Suprapubic skin (tissue), 4 donors: ENCODE data around the gene SYT13. TPM values are rescaled to one million over a fixed set of nuclear protein-coding genes. Genes with fewer than 3 reads are reported as not detected.
A peak's percentile ranks its signal among the peaks of the same experiment; 100 is the strongest.

ENCODE experiments used
- DNase-seq, 2 donors: peaks; one replicate each; pipeline ENCODE4 v3.0.0-alpha.2; 2019; ENCODE audit warnings: low spot score in 2 of 2
- H3K27ac ChIP-seq: fragments of 200-600 bp; sonication (generic); one replicate; pipeline ENCODE4 v1.5.1; 2019
- H3K27me3 ChIP-seq: fragments of 200-600 bp; sonication (generic); one replicate; pipeline ENCODE4 v1.5.1; 2019
- H3K36me3 ChIP-seq: fragments of 200-600 bp; sonication (generic); one replicate; pipeline ENCODE4 v1.5.1; 2019
- H3K4me1 ChIP-seq: fragments of 200-600 bp; sonication (generic); one replicate; pipeline ENCODE4 v1.5.1; 2019
- H3K4me3 ChIP-seq: fragments of 200-600 bp; sonication (generic); one replicate; pipeline ENCODE4 v1.5.1; 2019; ENCODE audit warnings: mild to moderate bottlenecking
- H3K9me3 ChIP-seq: fragments of 200-600 bp; sonication (generic); one replicate; pipeline ENCODE4 v1.5.1; 2019
- EP300 ChIP-seq: sonication (generic); formaldehyde crosslinking; IDR thresholded peaks from one replicate; pipeline ENCODE4 v1.6.1; 2017; ENCODE audit warnings: antibody characterized with exemption
- POLR2A ChIP-seq, 2 donors: fragments of 450-650 bp; IDR thresholded peaks; one replicate each; pipeline ENCODE4 v1.6.1; 2017; ENCODE audit warnings: antibody characterized with exemption in 2 of 2, mild to moderate bottlenecking in 2 of 2, moderate library complexity in 2 of 2
- POLR2AphosphoS5 ChIP-seq, 3 donors: sonication (generic); formaldehyde crosslinking; IDR thresholded peaks; one replicate each; pipeline ENCODE4 v1.6.1; 2017; ENCODE audit warnings: antibody characterized with exemption in 3 of 3
- WGBS: methylation state at CpG from one replicate; pipeline ENCODE4 v1.1.5; 2018; 5-methylcytosine and 5-hydroxymethylcytosine counted together
- total RNA-seq, 4 donors: library from RNA; depleted of rRNA; stranded (reverse); fragments of >200 nt; gene quantifications; one replicate each; pipeline ENCODE4 v1.1.0, GENCODE V29; 2016
- TF ChIP-seq, protein P1 (sequence below), 2 donors: fragments of 200-600 bp in 1 of 2; fragments of 450-650 bp in 1 of 2; sonication (generic) in 1 of 2; IDR thresholded peaks; one replicate each; pipeline ENCODE4 v1.5.1; 2016 to 2019; ENCODE audit warnings: antibody characterized with exemption in 2 of 2, mild to moderate bottlenecking in 1 of 2, moderate library complexity in 1 of 2

The SYT13 gene
- total RNA-seq, 4 donors from 2014 or later = 1.8 to 4.6 TPM; not detected in 2

DNA sequence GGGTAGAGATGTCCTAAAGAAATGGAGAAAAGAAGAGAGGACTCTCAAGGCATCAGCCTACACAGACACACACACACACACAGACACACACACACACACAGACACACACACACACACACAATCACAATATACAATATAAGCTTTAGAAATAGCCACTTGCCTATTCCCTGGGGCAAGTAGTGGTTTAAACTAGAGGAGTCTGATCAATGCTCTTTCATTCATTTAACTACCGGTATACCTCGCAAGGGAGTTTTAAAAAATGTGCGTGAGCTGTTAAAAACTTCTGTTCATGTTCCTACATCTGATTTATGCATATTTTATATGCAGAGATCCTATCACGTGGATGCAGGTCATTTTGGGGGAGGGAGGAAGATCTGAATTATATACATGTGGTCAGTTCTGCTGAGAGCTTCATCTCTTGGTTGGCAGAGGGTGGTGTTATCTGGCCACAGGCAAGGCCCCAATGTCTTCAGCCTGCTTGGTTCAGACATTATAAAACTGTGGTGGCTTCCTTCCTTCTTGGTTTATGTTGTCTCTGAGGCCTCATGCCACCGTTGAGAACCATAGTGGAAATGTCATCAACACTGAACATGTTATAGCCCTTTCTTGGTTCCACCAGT is 56.6 kb downstream of the SYT13 start:
- Histone ChIP-seq H3K36me3 (peaks cover 32% of the 10 kb centered on the region), H3K27me3 (no peaks in the 10 kb centered on the region), H3K27ac (no peak overlapping the region), H3K4me3 (no peak overlapping the region), H3K9me3 (no peaks in the 10 kb centered on the region), H3K4me1 (no peaks in the 10 kb centered on the region)
- TF ChIP-seq, protein P1, sequence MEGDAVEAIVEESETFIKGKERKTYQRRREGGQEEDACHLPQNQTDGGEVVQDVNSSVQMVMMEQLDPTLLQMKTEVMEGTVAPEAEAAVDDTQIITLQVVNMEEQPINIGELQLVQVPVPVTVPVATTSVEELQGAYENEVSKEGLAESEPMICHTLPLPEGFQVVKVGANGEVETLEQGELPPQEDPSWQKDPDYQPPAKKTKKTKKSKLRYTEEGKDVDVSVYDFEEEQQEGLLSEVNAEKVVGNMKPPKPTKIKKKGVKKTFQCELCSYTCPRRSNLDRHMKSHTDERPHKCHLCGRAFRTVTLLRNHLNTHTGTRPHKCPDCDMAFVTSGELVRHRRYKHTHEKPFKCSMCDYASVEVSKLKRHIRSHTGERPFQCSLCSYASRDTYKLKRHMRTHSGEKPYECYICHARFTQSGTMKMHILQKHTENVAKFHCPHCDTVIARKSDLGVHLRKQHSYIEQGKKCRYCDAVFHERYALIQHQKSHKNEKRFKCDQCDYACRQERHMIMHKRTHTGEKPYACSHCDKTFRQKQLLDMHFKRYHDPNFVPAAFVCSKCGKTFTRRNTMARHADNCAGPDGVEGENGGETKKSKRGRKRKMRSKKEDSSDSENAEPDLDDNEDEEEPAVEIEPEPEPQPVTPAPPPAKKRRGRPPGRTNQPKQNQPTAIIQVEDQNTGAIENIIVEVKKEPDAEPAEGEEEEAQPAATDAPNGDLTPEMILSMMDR (IDR thresholded peaks at IDR 0.05) = no peak
- TF ChIP-seq POLR2AphosphoS5 (IDR thresholded peaks at IDR 0.05) (no peak), POLR2A (IDR thresholded peaks at IDR 0.05) (no peak), EP300 (no peak)
- DNase-seq = no peak
- 88% methylated on average over 5 of the region's 5 CpGs for WGBS

DNA sequence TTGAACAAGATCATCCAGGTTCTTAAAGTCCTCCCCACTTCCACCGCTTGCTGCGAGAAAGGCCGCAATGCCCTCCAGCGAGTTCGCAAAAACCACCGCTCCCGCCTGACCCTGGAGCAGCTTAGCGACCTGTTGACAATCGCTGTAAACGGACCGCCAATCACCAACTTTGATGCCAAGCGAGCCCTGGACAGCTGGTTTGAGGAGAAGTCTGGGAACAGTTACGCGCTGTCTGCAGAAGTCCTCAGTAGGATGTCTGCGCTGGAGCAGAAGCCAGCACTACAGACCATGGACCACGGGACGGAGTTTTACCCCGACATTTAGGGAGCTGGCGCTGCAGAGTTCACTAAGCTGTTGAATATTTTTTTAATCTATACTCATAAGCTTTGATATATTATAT is 58.3 kb downstream of the SYT13 start:
- Histone ChIP-seq H3K4me3 (no peak overlapping the region), H3K27ac (no peak overlapping the region), H3K27me3 (no peaks in the 10 kb centered on the region), H3K36me3 (peaks cover 40% of the 10 kb centered on the region), H3K9me3 (no peaks in the 10 kb centered on the region), H3K4me1 (no peaks in the 10 kb centered on the region)
- TF ChIP-seq, protein P1 (IDR thresholded peaks at IDR 0.05) = no peak
- TF ChIP-seq POLR2AphosphoS5 (IDR thresholded peaks at IDR 0.05) (no peak), POLR2A (IDR thresholded peaks at IDR 0.05) (no peak), EP300 (no peak)
- 97% methylated on average over 19 of the region's 19 CpGs for WGBS
- DNase-seq = peak; percentile 16 to 61

DNA sequence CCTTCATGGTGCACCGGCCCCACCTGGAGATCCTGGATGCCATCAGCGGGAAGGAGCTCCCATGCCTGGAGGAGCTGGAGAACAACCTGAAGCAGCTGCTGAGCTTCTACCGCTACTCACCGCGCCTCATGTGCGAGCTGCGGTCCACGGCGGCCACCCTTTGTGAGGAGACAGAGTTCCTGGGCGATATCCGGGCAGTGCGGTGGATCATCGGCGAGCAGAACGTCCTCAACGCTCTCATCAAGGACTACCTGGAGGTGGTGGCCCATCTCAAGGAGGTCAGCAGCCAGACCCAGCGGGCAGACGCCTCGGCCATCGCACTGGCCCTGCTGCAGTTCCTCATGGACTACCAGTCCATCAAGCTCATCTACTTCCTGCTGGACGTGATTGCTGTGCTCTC is 59.2 kb downstream of the SYT13 start:
- no peak for DNase-seq
- Histone ChIP-seq H3K27ac (no peak overlapping the region), H3K4me3 (no peak overlapping the region), H3K27me3 (no peaks in the 10 kb centered on the region), H3K36me3 (peaks cover 42% of the 10 kb centered on the region), H3K9me3 (no peaks in the 10 kb centered on the region), H3K4me1 (no peaks in the 10 kb centered on the region)
- 98% methylated on average over 16 of the region's 21 CpGs for WGBS
- TF ChIP-seq, protein P1 (IDR thresholded peaks at IDR 0.05) = no peak
- TF ChIP-seq POLR2A (IDR thresholded peaks at IDR 0.05) = no peak

DNA sequence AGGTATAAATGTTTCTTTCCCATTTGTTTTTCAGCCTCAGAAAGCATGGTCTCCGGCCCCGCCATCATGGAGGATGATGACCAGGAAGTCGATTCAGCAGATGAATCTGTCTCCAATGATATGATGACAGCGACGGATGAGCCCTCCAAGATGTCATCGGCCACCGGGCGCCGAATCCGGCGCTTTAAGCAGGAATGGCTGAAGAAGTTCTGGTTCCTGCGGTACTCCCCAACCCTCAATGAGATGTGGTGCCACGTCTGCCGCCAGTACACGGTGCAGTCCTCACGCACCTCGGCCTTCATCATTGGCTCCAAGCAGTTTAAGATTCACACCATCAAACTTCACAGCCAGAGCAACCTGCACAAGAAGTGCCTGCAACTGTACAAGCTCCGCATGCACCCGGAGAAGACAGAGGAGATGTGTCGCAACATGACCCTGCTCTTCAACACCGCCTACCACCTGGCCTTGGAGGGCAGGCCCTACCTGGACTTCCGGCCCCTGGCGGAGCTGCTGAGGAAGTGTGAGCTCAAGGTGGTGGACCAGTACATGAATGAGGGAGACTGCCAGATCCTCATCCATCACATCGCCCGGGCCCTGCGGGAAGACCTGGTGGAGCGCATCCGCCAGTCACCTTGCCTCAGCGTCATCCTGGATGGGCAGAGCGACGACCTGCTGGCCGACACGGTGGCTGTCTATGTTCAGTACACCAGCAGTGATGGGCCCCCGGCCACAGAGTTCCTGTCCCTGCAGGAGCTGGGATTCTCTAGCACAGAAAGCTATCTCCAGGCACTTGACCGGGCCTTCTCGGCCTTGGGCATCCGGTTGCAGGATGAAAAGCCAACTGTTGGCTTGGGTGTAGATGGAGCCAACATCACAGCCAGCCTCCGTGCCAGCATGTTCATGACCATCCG is 59.9 kb downstream of the SYT13 start:
- 97% methylated on average over 26 of the region's 39 CpGs for WGBS
- Histone ChIP-seq H3K4me1 (no peaks in the 10 kb centered on the region), H3K36me3 (peaks cover 42% of the 10 kb centered on the region), H3K4me3 (no peak overlapping the region), H3K27ac (no peak overlapping the region), H3K9me3 (no peaks in the 10 kb centered on the region), H3K27me3 (no peaks in the 10 kb centered on the region)
- TF ChIP-seq EP300 = no peak
- DNase-seq = peak in 1 of 2 donors; percentile 74

DNA sequence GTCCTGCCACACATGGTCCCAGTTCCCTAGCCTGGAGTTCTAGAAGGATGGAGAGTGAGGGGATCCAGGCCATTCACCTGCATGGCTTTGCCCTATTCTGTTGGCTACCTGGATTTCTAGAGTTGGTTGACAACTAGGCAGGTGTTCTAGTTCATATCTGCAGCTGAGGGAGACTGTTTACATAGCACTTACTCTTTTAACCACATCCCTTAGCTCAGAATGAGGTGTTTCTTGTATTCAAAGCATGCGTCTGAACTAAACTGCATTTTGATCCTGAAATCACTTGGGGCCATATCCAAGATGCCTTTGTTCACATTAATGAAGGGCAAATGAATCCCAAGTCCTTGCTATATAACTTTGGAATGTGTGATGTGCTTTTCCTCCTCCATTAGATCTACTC is 60.9 kb downstream of the SYT13 start:
- Histone ChIP-seq H3K4me3 (no peak overlapping the region), H3K27ac (no peak overlapping the region), H3K36me3 (peaks cover 42% of the 10 kb centered on the region), H3K27me3 (no peaks in the 10 kb centered on the region), H3K4me1 (no peaks in the 10 kb centered on the region), H3K9me3 (no peaks in the 10 kb centered on the region)
- no peak for DNase-seq
- TF ChIP-seq POLR2AphosphoS5 (IDR thresholded peaks at IDR 0.05) = no peak
- TF ChIP-seq EP300 = no peak
- TF ChIP-seq POLR2A (IDR thresholded peaks at IDR 0.05) = no peak
- TF ChIP-seq, protein P1 (IDR thresholded peaks at IDR 0.05) = no peak
- 100% methylated on average over 1 of the region's 1 CpG for WGBS
